ENCODE measurements around the gene MTMR12. TPM values are rescaled to one million over a fixed set of nuclear protein-coding genes. Genes with fewer than 3 reads are reported as not detected.
"Not testable (repeated sequence)": the region's sequence is repeated elsewhere in the genome, so short reads cannot be mapped to it uniquely, and the experiment has no call there.

MTMR12 gene
- polyA plus RNA-seq, 5 donors = 30.1 to 37.0 (median 31.4) TPM

GRCh38 chr5:32241034-32241783, 71.5 kb downstream of the MTMR12 start:
- no peak for DNase-seq

- DNase-seq = no peak
Observed at GRCh38 chr5:32239385-32239784, 73.4 kb downstream of the MTMR12 start.

GRCh38 chr5:32233696-32234447, 78.9 kb downstream of the MTMR12 start:
- no peak for DNase-seq

GRCh38 chr5:32233220-32233695, 79.5 kb downstream of the MTMR12 start:
- DNase-seq = no peak

GRCh38 chr5:32232441-32233219, 80.1 kb downstream of the MTMR12 start:
- peak in 1 of 2 donors; percentile 60 for DNase-seq

- DNase-seq = no peak
Observed at GRCh38 chr5:32231929-32232328, 80.8 kb downstream of the MTMR12 start.

- no peak for DNase-seq
Observed at GRCh38 chr5:32231241-32231640, 81.5 kb downstream of the MTMR12 start.

GRCh38 chr5:32230356-32231099, 82.2 kb downstream of the MTMR12 start:
- no peak for DNase-seq

GRCh38 chr5:32229586-32229985, 83.2 kb downstream of the MTMR12 start:
- DNase-seq = no peak

GRCh38 chr5:32228816-32229215, 83.9 kb downstream of the MTMR12 start:
- no peak for DNase-seq

GRCh38 chr5:32225445-32225844, 87.3 kb downstream of the MTMR12 start:
- no peak for DNase-seq

GRCh38 chr5:32223972-32224609, 88.6 kb downstream of the MTMR12 start:
- DNase-seq = no peak

- no peak for DNase-seq
Observed at GRCh38 chr5:32222723-32223470, 89.8 kb downstream of the MTMR12 start.

GRCh38 chr5:32217886-32218396, 94.8 kb downstream of the MTMR12 start:
- no peak for DNase-seq

- not testable (repeated sequence) for DNase-seq
Observed at GRCh38 chr5:32214344-32214743, 98.4 kb downstream of the MTMR12 start.

GRCh38 chr5:32210151-32210550, 102.6 kb downstream of the MTMR12 start:
- no peak for DNase-seq

GRCh38 chr5:32208837-32209236, 103.9 kb downstream of the MTMR12 start:
- not testable (repeated sequence) for DNase-seq

GRCh38 chr5:32207355-32207634, 105.4 kb downstream of the MTMR12 start:
- DNase-seq = no peak

GRCh38 chr5:32206509-32207354, 106.0 kb downstream of the MTMR12 start:
- DNase-seq = no peak

Measured in right lung (tissue), 5 donors.